GM20431 (cell line): ENCODE data around the gene VPS52.

Experiments used
- in situ Hi-C: fragments of 300-500 bp; cut with MseI, MboI; formaldehyde crosslinking; loops from one replicate; pipeline ENCODE4 v1.15.0; 2020; ENCODE audit warnings: low sequenced_read_pairs; ENCODE audit not compliant: unreplicated experiment

Gene VPS52, protein sequence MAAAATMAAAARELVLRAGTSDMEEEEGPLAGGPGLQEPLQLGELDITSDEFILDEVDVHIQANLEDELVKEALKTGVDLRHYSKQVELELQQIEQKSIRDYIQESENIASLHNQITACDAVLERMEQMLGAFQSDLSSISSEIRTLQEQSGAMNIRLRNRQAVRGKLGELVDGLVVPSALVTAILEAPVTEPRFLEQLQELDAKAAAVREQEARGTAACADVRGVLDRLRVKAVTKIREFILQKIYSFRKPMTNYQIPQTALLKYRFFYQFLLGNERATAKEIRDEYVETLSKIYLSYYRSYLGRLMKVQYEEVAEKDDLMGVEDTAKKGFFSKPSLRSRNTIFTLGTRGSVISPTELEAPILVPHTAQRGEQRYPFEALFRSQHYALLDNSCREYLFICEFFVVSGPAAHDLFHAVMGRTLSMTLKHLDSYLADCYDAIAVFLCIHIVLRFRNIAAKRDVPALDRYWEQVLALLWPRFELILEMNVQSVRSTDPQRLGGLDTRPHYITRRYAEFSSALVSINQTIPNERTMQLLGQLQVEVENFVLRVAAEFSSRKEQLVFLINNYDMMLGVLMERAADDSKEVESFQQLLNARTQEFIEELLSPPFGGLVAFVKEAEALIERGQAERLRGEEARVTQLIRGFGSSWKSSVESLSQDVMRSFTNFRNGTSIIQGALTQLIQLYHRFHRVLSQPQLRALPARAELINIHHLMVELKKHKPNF

GRCh38 chr6:33271468-33272274 lies at the start of gene VPS52, which contains the start of gene RPS18:
Gene VPS52 (minus strand): TSS chr6:33271876. CDS start chr6:33271675, 201 bp downstream.
Gene RPS18 (plus strand): TSS chr6:33272075. CDS start chr6:33272120, 45 bp downstream.
- in situ Hi-C loops = no loop called here

DNA sequence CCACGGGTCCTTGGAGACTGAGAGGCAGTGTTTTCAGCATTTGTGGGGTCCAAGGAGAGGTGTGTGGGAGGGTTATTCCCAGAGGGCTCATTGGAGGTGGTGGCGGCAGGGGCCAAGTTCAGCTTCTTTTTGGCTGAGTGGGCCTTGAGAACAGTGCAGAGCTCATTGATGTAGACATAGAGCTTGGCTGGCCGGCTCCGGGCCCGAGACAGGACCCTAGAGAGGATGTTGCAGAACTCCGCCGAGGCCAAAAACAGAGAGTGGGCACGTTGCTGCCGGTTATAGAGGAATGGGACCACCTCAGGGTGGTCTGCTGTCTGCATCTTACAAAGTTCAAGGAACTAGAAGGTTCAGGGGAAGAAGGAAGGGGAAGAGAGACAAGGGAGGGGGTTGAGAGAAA lies 49.6 kb upstream of the VPS52 start:
- in situ Hi-C loops = no loop called here

GRCh38 chr6:33320315-33321181 lies 48.9 kb upstream of the VPS52 start:
- in situ Hi-C loops = no loop called here

DNA sequence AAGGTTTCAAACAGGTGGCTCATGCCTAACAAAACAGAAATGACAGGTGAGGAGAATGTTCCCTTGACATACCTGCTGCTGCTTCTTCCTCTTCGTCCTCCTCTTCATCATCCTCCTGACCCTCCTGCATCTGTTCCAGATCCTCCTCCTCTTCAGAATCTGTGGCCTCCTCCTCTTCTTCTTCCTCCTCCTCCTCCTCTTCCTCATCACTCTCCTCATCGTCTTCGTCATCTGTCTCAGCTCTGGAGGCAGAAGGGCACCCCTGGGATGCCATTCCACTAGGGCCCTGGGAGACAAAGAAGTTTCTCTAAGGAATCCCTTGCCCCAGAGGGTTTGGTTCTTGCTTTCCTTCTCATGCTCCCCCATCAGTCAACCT lies 48.3 kb upstream of the VPS52 start:
- in situ Hi-C loops = no loop called here

GRCh38 chr6:33318426-33319073 lies 46.9 kb upstream of the VPS52 start:
- in situ Hi-C loops = no loop called here

- in situ Hi-C loops = no loop called here
Measured at GRCh38 chr6:33317669-33318425, 46.2 kb upstream of the VPS52 start, which contains the start of gene ZBTB22. Gene ZBTB22 (minus strand): TSS chr6:33317744. CDS start chr6:33316916, 828 bp downstream.

DNA sequence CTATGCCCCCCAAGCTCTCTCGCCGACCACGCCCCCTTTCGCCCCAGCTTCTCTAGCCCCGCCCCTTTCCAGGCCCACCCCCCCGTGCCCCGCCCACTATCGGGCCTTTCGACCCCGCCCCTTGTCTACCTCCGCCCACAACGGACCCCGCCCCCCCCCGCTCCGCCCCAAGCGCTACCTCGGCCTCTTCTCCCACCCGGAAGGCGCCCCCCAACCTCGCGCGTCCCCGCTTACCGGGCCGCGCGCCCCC lies 45.7 kb upstream of the VPS52 start:
- in situ Hi-C loops = no loop called here

- in situ Hi-C loops = no loop called here
Measured at GRCh38 chr6:33316603-33317418, 45.1 kb upstream of the VPS52 start.

GRCh38 chr6:33315793-33316602 lies 44.3 kb upstream of the VPS52 start:
- in situ Hi-C loops = no loop called here

DNA sequence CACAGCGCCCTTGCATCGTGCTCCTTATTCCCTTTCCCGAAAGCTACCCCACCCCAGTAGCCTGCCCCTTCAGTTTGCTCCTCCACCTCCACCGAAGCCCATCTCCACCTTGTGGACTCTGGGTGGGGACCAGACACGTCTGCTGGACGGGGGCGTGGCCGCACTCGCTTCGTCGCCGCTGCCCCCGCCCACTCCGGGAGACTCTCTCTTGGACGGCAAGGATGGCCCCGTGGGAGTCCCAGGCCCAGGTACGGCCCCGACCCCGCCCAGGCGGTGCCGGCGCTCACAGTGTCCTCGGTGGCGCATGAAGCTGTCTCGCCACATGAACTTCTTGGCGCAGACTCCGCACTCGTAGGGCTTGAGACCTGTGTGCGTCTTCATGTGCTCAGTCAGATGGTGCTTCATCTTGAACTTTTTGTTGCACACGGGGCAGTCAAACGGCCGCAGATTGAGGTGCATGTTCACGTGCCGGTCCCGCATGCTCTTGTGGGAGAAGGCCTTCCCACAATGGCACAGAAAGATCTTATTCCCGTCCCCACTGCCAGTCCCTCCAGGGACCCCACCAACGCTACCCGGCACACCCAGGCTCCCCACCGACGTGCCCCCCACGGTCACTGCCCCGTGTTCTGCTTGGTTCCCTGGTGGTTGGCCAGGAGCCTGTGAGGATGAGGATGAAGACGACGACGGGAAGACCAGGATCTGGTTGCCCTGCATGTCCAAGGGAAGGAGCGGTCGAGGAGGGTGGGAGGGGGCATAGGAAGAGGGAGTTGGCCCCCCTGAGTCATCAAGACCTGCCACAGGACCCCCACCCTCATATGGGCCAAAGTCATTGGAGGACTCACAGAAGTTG lies 43.5 kb upstream of the VPS52 start:
- in situ Hi-C loops = no loop called here

DNA sequence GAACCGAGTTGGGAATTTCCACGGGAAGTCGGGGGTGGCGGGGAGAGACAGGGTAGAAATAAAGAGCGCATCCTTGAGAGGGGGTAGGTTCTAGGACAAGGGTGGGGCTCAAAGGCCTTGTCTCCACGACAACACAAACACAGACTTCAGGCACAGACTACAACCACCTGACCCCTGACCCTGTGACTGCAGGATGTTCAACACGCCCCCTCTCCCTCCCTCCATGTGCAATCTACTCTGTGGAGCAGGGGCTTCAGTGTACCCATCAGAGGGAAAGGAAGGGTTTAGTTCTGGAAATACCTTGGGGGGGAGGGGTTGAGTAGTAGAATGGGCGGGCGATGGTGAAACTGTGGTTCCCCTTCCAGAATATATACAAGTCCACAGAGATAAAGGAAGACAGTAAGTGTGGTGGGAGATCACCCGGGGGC lies 42.9 kb upstream of the VPS52 start:
- in situ Hi-C loops = no loop called here

- in situ Hi-C loops = no loop called here
Measured at GRCh38 chr6:33313709-33314514, 42.2 kb upstream of the VPS52 start, which contains the start of gene TAPBP. Gene TAPBP (minus strand): TSS chr6:33314078. CDS start chr6:33314041, 37 bp downstream.

- in situ Hi-C loops = no loop called here
Measured at GRCh38 chr6:33313105-33313708, 41.5 kb upstream of the VPS52 start.

DNA sequence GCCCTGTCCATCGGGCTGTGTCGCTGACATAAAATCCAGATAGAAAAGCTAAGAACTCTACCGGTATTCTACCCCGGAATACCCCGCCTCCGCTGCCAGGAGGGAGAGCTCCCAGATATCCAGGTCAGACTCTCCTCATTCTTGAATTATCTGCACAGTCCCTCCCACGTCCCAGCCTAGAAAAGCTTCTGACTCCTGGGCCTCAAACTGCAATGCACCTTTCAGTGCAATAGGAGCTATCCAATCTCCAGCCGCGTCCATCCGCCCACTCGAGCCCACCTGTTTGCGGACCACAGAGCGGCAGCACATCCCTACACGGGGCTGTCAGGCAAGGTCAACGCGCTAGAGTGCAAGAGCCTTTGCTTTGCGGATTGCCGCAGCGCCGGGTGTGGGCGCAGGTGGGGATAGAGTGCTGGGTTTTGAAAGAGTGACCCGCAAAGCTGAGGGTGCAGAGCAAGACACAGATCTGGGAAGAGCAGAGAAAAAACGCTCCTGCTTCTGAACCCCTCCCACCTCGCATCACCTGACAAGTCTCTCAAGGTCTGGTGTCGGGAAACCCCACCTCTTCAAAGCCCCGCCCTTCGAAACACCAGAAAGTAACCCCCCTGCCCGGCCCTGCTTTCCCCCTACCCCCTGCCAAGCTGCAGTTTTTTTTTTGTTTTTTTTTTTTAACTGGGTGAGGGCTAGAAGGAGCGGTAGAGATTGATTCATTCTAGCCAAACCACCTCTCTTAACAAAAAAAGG lies 40.9 kb upstream of the VPS52 start:
- in situ Hi-C loops = no loop called here
